Caco-2 (cell line): ENCODE data around the gene DSG2. TPM values are rescaled to one million over a fixed set of nuclear protein-coding genes. Genes with fewer than 3 reads are reported as not detected.

Source experiments
- BruUV-seq: library from RNA; stranded (reverse); fragments of 400-500 nt; replicated peaks from 2 replicates; lab custom pipeline; 2021; lab: Mats Ljungman, UMichigan
- CTCF ChIA-PET: fragments of 300-600 bp; sonication (Branson Sonifier 250); formaldehyde crosslinking; loops from one replicate; lab custom pipeline; 2022; ENCODE audit warnings: antibody characterized with exemption; lab: Charles Lee
- POLR2A ChIA-PET: fragments of 300-600 bp; sonication (Branson Sonifier 250); formaldehyde crosslinking; loops from one replicate; lab custom pipeline; 2022; ENCODE audit warnings: antibody characterized with exemption; lab: Charles Lee
- DNase-seq, 2 experiments: peaks; one replicate each; pipeline versions ENCODE4 v3.0.0 to v3.0.0-alpha.2; 2020 to 2022
- H3K27me3 ChIP-seq: replicated peaks from 2 replicates; pipeline ENCODE4 v1.6.0; 2011; ENCODE audit warnings: low read length; ENCODE audit not compliant: control insufficient read depth, insufficient read depth
- H3K36me3 ChIP-seq: 2 replicates; pipeline ENCODE4 v1.5.1; 2011; ENCODE audit warnings: low read length; ENCODE audit not compliant: control insufficient read depth, insufficient read depth
- H3K4me1 ChIP-seq: fragments of 250-450 bp; sonication (Bioruptor Pico); 2 replicates; pipeline ENCODE4 v1.5.1; 2020; ENCODE audit warnings: mild to moderate bottlenecking
- H3K4me3 ChIP-seq: 2 replicates; pipeline ENCODE4 v1.5.1; 2011; ENCODE audit warnings: low read depth, mild to moderate bottlenecking, control low read depth, low read length
- H3K9me3 ChIP-seq: fragments of 250-450 bp; sonication (Bioruptor Pico); 2 replicates; pipeline ENCODE4 v1.5.1; 2020; ENCODE audit warnings: mild to moderate bottlenecking, moderate library complexity
- H3K27ac Mint-ChIP-seq: one replicate; pipeline ENCODE4 v1.8.0; 2022; ENCODE audit warnings: mixed read lengths; ENCODE audit not compliant: unreplicated experiment
- H3K27me3 Mint-ChIP-seq: one replicate; pipeline ENCODE4 v1.8.0; 2022; ENCODE audit warnings: mixed read lengths; ENCODE audit not compliant: insufficient read depth, unreplicated experiment
- H3K36me3 Mint-ChIP-seq: one replicate; pipeline ENCODE4 v1.8.0; 2022; ENCODE audit warnings: mild to moderate bottlenecking, mixed read lengths; ENCODE audit not compliant: insufficient read depth, unreplicated experiment
- H3K4me1 Mint-ChIP-seq: one replicate; pipeline ENCODE4 v1.8.0; 2022; ENCODE audit warnings: low read depth, mixed read lengths; ENCODE audit not compliant: unreplicated experiment
- H3K4me3 Mint-ChIP-seq: one replicate; pipeline ENCODE4 v1.8.0; 2022; ENCODE audit warnings: mild to moderate bottlenecking, moderate library complexity, mixed read lengths; ENCODE audit not compliant: unreplicated experiment
- H3K9me3 Mint-ChIP-seq: one replicate; pipeline ENCODE4 v1.8.0; 2022; ENCODE audit warnings: mixed read lengths; ENCODE audit not compliant: unreplicated experiment
- CTCF ChIP-seq, 2 experiments: fragments of 200-600 bp in 1 of 2; IDR thresholded peaks; 1 replicate in 1 of 2; 2 replicates in 1 of 2; pipeline versions ENCODE4 v1.5.1 to v1.8.0; 2011 to 2022; ENCODE audit warnings: antibody characterized with exemption in 1 of 2, control low read depth in 1 of 2, inconsistent platforms in 1 of 2, low read depth in 1 of 2, low read length in 1 of 2, mild to moderate bottlenecking in 1 of 2, moderate library complexity in 1 of 2; ENCODE audit not compliant: insufficient read depth in 1 of 2, severe bottlenecking in 1 of 2, unreplicated experiment in 1 of 2
- intact Hi-C: fragments of 100-400 bp; cut with micrococcal nuclease; formaldehyde crosslinking; loops from one replicate; pipeline ENCODE4 v1.10.0; 2022; ENCODE audit not compliant: unreplicated experiment
- total RNA-seq: library from RNA; stranded (reverse); gene quantifications from 2 replicates; pipeline ENCODE4 v1.2.3, GENCODE V29; 2022

DSG2 gene
- total RNA-seq, 1 experiment from 2014 or later: 32.1 TPM

GRCh38 chr18:31598021-31598805, 100.2 kb downstream of the DSG2 start:
- peaks cover 6% of the 10 kb centered on the region for H3K4me1 Mint-ChIP-seq
- ChIA-PET POLR2A (no interaction called here), CTCF (interaction anchor here (1.0 kb wide), 1 partner anchor 42 kb away, joined by 3 read pairs; no protein-coding TSS in a partner anchor)
- Histone ChIP-seq H3K4me1 (no peaks in the 10 kb centered on the region), H3K27me3 (no peaks in the 10 kb centered on the region), H3K4me3 (no peak overlapping the region), H3K36me3 (no peaks in the 10 kb centered on the region), H3K9me3 (no peaks in the 10 kb centered on the region)
- no peak overlapping the region for H3K4me3 Mint-ChIP-seq
- H3K36me3 Mint-ChIP-seq: peaks cover 10% of the 10 kb centered on the region
- H3K9me3 Mint-ChIP-seq: no peaks in the 10 kb centered on the region
- no TSS peak for BruUV-seq
- no peak overlapping the region for H3K27ac Mint-ChIP-seq
- DNase-seq: no peak
- no peaks in the 10 kb centered on the region for H3K27me3 Mint-ChIP-seq
- intact Hi-C loops: no loop called here
- TF ChIP-seq CTCF (IDR thresholded peaks at IDR 0.05; ENCODE audit: insufficient read depth in 1 of 2, low read depth in 1 of 2, low read length in 1 of 2, severe bottlenecking in 1 of 2, unreplicated experiment in 1 of 2): no peak

Other genes with a start within 250 kb of the DSG2 start
- not detected in 2 replicates for gene DSG1, start 180.0 kb upstream of the DSG2 start, total RNA-seq
- gene DSG4, start 121.4 kb upstream of the DSG2 start, total RNA-seq: not detected in 2 replicates
- gene DSG3, start 50.4 kb upstream of the DSG2 start, total RNA-seq: 0.14 TPM in 1 of 2 replicates, not detected in the other
- gene TTR, start 93.7 kb downstream of the DSG2 start, total RNA-seq: 102 and 139 TPM in 2 replicates
- 22.4 and 28.5 TPM in 2 replicates for gene B4GALT6, start 186.4 kb downstream of the DSG2 start, total RNA-seq